ENCODE data around the gene USP30.

GRCh38 chr12:109056891-109057290 is 4.5 kb downstream of the USP30 start:
- TF ChIP-seq POLR2A (IDR thresholded peaks at IDR 0.05) (no peak), POLR2AphosphoS5 (IDR thresholded peaks at IDR 0.05; ENCODE audit: insufficient read depth in 1 of 2, low read depth in 1 of 2) (no peak), CTCF (IDR thresholded peaks at IDR 0.05) (no peak)

Data from vagina (tissue), 2 donors.